Measurements from ENCODE around the gene LRRC15.
A peak's percentile ranks its signal among the peaks of the same experiment; 100 is the strongest.

LRRC15 gene

DNA sequence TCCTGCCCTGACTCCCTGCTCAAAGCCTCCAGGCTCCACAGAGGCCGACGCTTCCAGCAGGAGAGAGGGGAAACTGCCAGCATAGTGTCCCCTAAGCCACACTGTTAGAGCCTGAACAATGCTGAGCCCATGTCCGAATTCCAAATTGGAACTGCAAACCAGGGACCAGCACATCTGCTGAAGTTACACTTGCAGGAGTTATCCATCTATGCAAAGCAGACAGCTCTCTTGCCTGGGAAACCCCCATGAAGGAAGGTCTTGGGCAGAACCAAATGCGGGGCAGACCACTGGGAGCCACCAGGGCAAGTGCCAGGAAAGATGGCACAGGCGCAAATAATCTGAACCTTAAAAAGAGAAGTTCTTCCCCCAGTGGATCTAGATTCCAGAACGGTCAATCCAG, 625 bp downstream of the LRRC15 start:
- DNase-seq (ENCODE audit: extremely low spot score): no peak
- no peak for TF ChIP-seq SUZ12 (IDR thresholded peaks at IDR 0.05)
- no peak for TF ChIP-seq L3MBTL2 (conservative IDR thresholded peaks at IDR 0.05)
- no peak for TF ChIP-seq SP1 (IDR thresholded peaks at IDR 0.05)
- TF ChIP-seq ARNT (IDR thresholded peaks at IDR 0.05): no peak
- no peak for TF ChIP-seq LEF1 (IDR thresholded peaks at IDR 0.05; ENCODE audit: borderline replicate concordance)
- TF ChIP-seq BHLHE40 (IDR thresholded peaks at IDR 0.05; ENCODE audit: borderline replicate concordance): no peak
- no peak for TF ChIP-seq NFRKB (IDR thresholded peaks at IDR 0.05)
- TF ChIP-seq, protein P1, sequence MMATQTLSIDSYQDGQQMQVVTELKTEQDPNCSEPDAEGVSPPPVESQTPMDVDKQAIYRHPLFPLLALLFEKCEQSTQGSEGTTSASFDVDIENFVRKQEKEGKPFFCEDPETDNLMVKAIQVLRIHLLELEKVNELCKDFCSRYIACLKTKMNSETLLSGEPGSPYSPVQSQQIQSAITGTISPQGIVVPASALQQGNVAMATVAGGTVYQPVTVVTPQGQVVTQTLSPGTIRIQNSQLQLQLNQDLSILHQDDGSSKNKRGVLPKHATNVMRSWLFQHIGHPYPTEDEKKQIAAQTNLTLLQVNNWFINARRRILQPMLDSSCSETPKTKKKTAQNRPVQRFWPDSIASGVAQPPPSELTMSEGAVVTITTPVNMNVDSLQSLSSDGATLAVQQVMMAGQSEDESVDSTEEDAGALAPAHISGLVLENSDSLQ (IDR thresholded peaks at IDR 0.05): no peak
- no peak for TF ChIP-seq HDGF (IDR thresholded peaks at IDR 0.05; ENCODE audit: borderline replicate concordance)
- no peak for TF ChIP-seq FOXA1 (IDR thresholded peaks at IDR 0.05)
- no peak for TF ChIP-seq ZNF384 (IDR thresholded peaks at IDR 0.05)
- no peak for TF ChIP-seq ELF4 (IDR thresholded peaks at IDR 0.05)
- no peak for TF ChIP-seq TARDBP (IDR thresholded peaks at IDR 0.05)
- TF ChIP-seq CTBP1 (IDR thresholded peaks at IDR 0.05; ENCODE audit: borderline replicate concordance): no peak
- TF ChIP-seq FOXK2 (IDR thresholded peaks at IDR 0.05): no peak
- no peak for TF ChIP-seq FOXM1 (IDR thresholded peaks at IDR 0.05; ENCODE audit: borderline replicate concordance)
- POLR2A ChIA-PET: no interaction called here
- CTCF ChIA-PET: no interaction called here

DNA sequence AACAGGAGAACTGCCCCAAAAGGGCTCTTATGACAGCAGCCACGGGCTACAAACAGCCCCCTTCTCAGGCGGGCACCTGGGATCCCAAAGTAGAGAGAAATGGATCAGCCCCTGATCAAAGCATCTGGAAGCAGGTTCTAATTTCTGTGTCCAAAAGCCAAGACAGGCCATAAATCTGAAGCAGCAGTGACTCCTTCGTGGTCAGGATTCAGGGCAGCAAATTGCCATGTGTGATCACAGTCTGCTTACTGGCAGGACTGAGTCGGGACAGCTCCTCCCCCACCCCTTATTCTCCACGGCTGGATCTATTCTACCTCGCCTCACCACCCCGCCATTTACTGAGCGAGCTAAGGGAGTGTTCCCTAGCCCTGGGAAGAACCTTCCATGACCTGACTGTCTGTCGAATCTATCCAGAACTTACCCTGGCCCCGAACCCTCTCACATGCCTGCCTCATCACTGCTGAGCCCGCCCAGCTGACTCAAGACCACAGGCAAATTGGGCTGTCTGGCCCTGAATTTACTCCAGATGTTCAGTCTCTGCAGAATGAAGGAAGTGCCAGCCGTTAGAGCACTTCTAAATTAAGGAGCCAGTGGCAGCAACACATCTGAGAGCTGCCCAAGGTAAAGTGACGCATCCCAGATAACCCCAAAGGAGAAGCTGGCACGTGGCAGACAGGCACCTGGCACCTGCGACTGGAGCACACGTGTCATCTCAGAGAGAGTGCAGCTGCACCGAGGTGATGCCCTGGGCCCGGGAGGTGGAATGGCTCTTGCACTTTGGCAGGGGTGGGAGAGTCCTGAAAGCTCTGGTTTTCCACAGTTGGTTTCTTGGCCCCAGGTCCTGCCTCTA, 1.3 kb downstream of the LRRC15 start:
- TF ChIP-seq FOXA1 (IDR thresholded peaks at IDR 0.05) (no peak), ARNT (IDR thresholded peaks at IDR 0.05) (no peak), FOXM1 (IDR thresholded peaks at IDR 0.05; ENCODE audit: borderline replicate concordance) (no peak), SUZ12 (IDR thresholded peaks at IDR 0.05) (no peak), HDGF (IDR thresholded peaks at IDR 0.05; ENCODE audit: borderline replicate concordance) (no peak), LEF1 (IDR thresholded peaks at IDR 0.05; ENCODE audit: borderline replicate concordance) (no peak), ZNF384 (IDR thresholded peaks at IDR 0.05) (no peak), SP1 (IDR thresholded peaks at IDR 0.05) (no peak)
- CTCF ChIA-PET: interaction anchor here (0.6 kb wide), 1 partner anchor 1528 kb away, joined by 3 read pairs; no protein-coding TSS in a partner anchor
- POLR2A ChIA-PET: no interaction called here
- no peak for DNase-seq (ENCODE audit: extremely low spot score)

DNA sequence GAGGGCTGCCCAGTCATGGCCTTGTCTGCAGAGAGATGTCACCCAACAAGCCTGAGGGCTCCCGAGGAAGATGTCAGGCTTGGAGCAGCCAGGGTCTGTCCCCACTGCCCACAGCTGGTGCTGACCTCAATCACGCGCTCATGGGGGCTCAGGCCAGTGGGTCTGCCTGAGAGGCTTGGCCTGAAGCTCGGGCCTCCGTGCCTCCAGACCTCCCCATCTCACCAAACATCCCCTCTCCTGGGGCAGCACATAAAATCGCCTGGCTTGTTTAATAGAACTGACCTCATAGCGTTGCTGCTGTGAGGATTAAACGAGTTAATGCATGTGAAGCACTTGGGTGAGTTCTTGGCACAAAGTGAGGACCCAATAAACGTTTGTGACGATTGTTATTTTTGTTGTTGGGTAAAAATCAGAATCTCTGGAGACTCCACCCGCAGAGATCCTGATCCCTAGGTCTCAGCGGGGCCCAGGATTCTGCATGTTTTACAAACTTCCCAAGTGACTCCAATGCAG, 3.5 kb downstream of the LRRC15 start:
- CTCF ChIA-PET: no interaction called here
- no peak for TF ChIP-seq SUZ12 (IDR thresholded peaks at IDR 0.05)
- TF ChIP-seq, protein P1 (IDR thresholded peaks at IDR 0.05): no peak
- no peak for TF ChIP-seq ELF4 (IDR thresholded peaks at IDR 0.05)
- no peak for TF ChIP-seq FOXM1 (IDR thresholded peaks at IDR 0.05; ENCODE audit: borderline replicate concordance)
- TF ChIP-seq NFRKB (IDR thresholded peaks at IDR 0.05): no peak
- no peak for TF ChIP-seq SP1 (IDR thresholded peaks at IDR 0.05)
- TF ChIP-seq CTBP1 (IDR thresholded peaks at IDR 0.05; ENCODE audit: borderline replicate concordance): no peak
- TF ChIP-seq HDGF (IDR thresholded peaks at IDR 0.05; ENCODE audit: borderline replicate concordance): no peak
- no peak for TF ChIP-seq ARNT (IDR thresholded peaks at IDR 0.05)
- no peak for TF ChIP-seq ZNF384 (IDR thresholded peaks at IDR 0.05)
- no peak for TF ChIP-seq FOXA1 (IDR thresholded peaks at IDR 0.05)
- no peak for TF ChIP-seq L3MBTL2 (conservative IDR thresholded peaks at IDR 0.05)
- no peak for TF ChIP-seq BHLHE40 (IDR thresholded peaks at IDR 0.05; ENCODE audit: borderline replicate concordance)
- TF ChIP-seq LEF1 (IDR thresholded peaks at IDR 0.05; ENCODE audit: borderline replicate concordance): no peak
- TF ChIP-seq FOXK2 (IDR thresholded peaks at IDR 0.05): no peak
- POLR2A ChIA-PET: no interaction called here
- no peak for DNase-seq (ENCODE audit: extremely low spot score)

DNA sequence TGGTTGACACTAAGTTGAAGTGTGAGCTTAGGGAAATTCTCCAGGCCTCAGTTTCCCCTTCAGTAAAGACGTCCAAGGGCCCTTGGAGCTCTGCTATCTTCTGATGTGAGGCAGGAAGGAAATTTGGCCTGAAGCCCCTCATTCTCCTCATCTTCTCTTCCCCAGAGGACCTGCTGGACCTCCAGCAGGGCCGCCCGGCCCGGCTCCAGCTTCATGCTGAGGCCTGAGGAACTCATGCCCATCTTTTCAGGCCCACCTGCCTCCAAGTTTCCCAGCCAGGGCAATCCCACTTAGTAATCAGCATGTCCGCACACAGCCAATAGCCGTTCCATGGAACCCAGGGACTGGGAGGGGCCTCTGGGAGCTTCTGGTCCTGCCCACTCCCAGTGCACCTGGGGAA, 4.0 kb downstream of the LRRC15 start:
- TF ChIP-seq ARNT (IDR thresholded peaks at IDR 0.05) (no peak), FOXK2 (IDR thresholded peaks at IDR 0.05) (no peak), FOXA1 (IDR thresholded peaks at IDR 0.05) (no peak), ZNF384 (IDR thresholded peaks at IDR 0.05) (no peak), SUZ12 (IDR thresholded peaks at IDR 0.05) (no peak), CTBP1 (IDR thresholded peaks at IDR 0.05; ENCODE audit: borderline replicate concordance) (no peak), ELF4 (IDR thresholded peaks at IDR 0.05) (no peak), L3MBTL2 (conservative IDR thresholded peaks at IDR 0.05) (no peak), HDGF (IDR thresholded peaks at IDR 0.05; ENCODE audit: borderline replicate concordance) (no peak), SP1 (IDR thresholded peaks at IDR 0.05) (no peak), NFRKB (IDR thresholded peaks at IDR 0.05) (no peak), LEF1 (IDR thresholded peaks at IDR 0.05; ENCODE audit: borderline replicate concordance) (no peak)
- no peak for DNase-seq (ENCODE audit: extremely low spot score)
- ChIA-PET CTCF (no interaction called here), POLR2A (no interaction called here)

DNA sequence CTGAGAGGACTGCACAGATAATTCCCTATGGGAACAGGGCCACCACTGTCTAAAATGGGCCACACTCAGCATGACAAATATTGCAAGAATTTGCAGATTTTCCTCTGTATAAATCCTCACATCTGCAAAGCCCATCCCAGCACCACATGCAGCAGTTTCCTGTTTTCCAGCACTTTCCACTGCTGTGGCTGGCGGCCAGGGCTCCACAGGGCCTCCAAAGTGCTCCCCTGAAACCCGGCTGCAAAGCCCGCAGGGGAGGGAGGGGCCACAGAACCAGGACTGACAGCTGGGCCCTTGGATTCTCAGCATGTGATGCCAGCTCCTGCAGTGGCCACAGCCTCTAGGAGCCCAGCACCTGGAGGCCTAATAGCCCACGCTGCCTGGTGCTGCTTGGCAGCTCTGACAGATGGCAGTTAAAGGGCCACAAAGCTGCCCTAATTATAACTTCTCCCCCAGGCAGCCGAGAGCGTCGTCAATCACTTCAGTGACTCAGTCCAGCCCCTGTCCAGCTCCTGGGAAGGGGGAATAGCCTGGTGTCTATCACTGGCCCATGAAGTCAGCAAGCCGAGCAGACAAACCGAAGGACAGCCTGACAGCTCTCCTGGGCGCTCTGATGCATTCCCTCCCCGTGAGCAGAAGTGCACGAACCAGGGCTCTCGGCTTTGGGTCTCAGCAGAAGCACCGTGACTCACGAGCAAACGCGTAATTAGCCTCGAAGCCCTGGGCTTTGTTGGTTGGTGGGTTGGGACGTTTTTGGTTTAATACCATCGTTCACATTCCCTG, 4.7 kb downstream of the LRRC15 start:
- CTCF ChIA-PET: no interaction called here
- no peak for DNase-seq (ENCODE audit: extremely low spot score)
- POLR2A ChIA-PET: no interaction called here
- TF ChIP-seq L3MBTL2 (conservative IDR thresholded peaks at IDR 0.05) (no peak), FOXM1 (IDR thresholded peaks at IDR 0.05; ENCODE audit: borderline replicate concordance) (no peak)
- TF ChIP-seq, protein P1 (IDR thresholded peaks at IDR 0.05): peak; percentile 66; the same call in 1 of the 2 replicates

All from HEK293T (cell line).